Measurements from ENCODE around the gene SLX4IP.
"Not testable (repeated sequence)": the region's sequence is repeated elsewhere in the genome, so short reads cannot be mapped to it uniquely, and the experiment has no call there.

Gene SLX4IP

GRCh38 chr20:10579942-10580341 lies 144.8 kb downstream of the SLX4IP start:
- no peak for DNase-seq

- DNase-seq = no peak
These were observed 145.6 kb downstream of the SLX4IP start for GRCh38 chr20:10580700-10581099.

GRCh38 chr20:10581823-10582222 lies 146.7 kb downstream of the SLX4IP start:
- DNase-seq = no peak

- DNase-seq = no peak
These were observed 149.3 kb downstream of the SLX4IP start for GRCh38 chr20:10584371-10584770.

GRCh38 chr20:10585308-10585707 lies 150.2 kb downstream of the SLX4IP start:
- DNase-seq = no peak

GRCh38 chr20:10586296-10586695 lies 151.2 kb downstream of the SLX4IP start:
- no peak for DNase-seq

- DNase-seq = not testable (repeated sequence)
These were observed 155.3 kb downstream of the SLX4IP start for GRCh38 chr20:10590446-10590845.

- DNase-seq = no peak
These were observed 156.0 kb downstream of the SLX4IP start for GRCh38 chr20:10590950-10591671.

GRCh38 chr20:10591946-10592521 lies 156.9 kb downstream of the SLX4IP start:
- DNase-seq = no peak

- no peak for DNase-seq
These were observed 159.3 kb downstream of the SLX4IP start for GRCh38 chr20:10594296-10594868.

GRCh38 chr20:10595266-10595665 lies 160.2 kb downstream of the SLX4IP start:
- DNase-seq = no peak

GRCh38 chr20:10595985-10596384 lies 160.9 kb downstream of the SLX4IP start:
- no peak for DNase-seq

- DNase-seq = no peak
These were observed 161.6 kb downstream of the SLX4IP start for GRCh38 chr20:10596710-10597121.

GRCh38 chr20:10597637-10598036 lies 162.5 kb downstream of the SLX4IP start:
- DNase-seq = no peak

GRCh38 chr20:10602221-10602871 lies 167.2 kb downstream of the SLX4IP start:
- DNase-seq = no peak

GRCh38 chr20:10603378-10603777 lies 168.3 kb downstream of the SLX4IP start:
- no peak for DNase-seq

GRCh38 chr20:10603971-10604864 lies 169.1 kb downstream of the SLX4IP start:
- DNase-seq = no peak

- no peak for DNase-seq
These were observed 169.8 kb downstream of the SLX4IP start for GRCh38 chr20:10604865-10605440.

- DNase-seq = no peak
These were observed 170.6 kb downstream of the SLX4IP start for GRCh38 chr20:10605547-10606195.

- no peak for DNase-seq
These were observed 174.2 kb downstream of the SLX4IP start for GRCh38 chr20:10609276-10609675.

- DNase-seq = no peak
These were observed 174.7 kb downstream of the SLX4IP start for GRCh38 chr20:10609770-10610169.

GRCh38 chr20:10610251-10610650 lies 175.1 kb downstream of the SLX4IP start:
- no peak for DNase-seq
